ENCODE results near the gene TMEM54.

GRCh38 chr1:32868806-32869455, 32.3 kb downstream of the TMEM54 start:
- TF ChIP-seq CTCF (IDR thresholded peaks at IDR 0.05) (no peak), EZH2 (IDR thresholded peaks at IDR 0.05; ENCODE audit: borderline replicate concordance, insufficient read depth, low read depth, low read length, poor library complexity, severe bottlenecking) (no peak)
